Fibroblast of lung (primary cell): ENCODE data around the gene C12orf43. TPM values are rescaled to one million over a fixed set of nuclear protein-coding genes. Genes with fewer than 3 reads are reported as not detected.

Experiments
- DNase-seq, 2 donors: peaks; one replicate each; pipeline versions ENCODE4 v3.0.0 to v3.0.0-alpha.2; 2010; ENCODE audit warnings: low read depth in 2 of 2
- H2AFZ ChIP-seq: 2 replicates; pipeline ENCODE4 v1.5.1; 2012; ENCODE audit warnings: low read length, control low read depth, inconsistent platforms
- H3K27ac ChIP-seq: 2 replicates; pipeline ENCODE4 v1.5.1; 2011; ENCODE audit warnings: low read length, control low read depth; ENCODE audit not compliant: insufficient read depth
- H3K27me3 ChIP-seq: 2 replicates; pipeline ENCODE4 v1.5.1; 2011; ENCODE audit warnings: mild to moderate bottlenecking, low read length; ENCODE audit not compliant: control insufficient read depth, insufficient read depth
- H3K36me3 ChIP-seq: 2 replicates; pipeline ENCODE4 v1.5.1; 2011; ENCODE audit warnings: low read length; ENCODE audit not compliant: control insufficient read depth, insufficient read depth
- H3K4me1 ChIP-seq: 2 replicates; pipeline ENCODE4 v1.5.1; 2011; ENCODE audit warnings: low read length; ENCODE audit not compliant: control insufficient read depth, insufficient read depth; ENCODE audit errors: extremely low read depth
- H3K4me2 ChIP-seq: 2 replicates; pipeline ENCODE4 v1.5.1; 2011; ENCODE audit warnings: low read length, control low read depth; ENCODE audit not compliant: insufficient read depth; ENCODE audit errors: extremely low read depth
- H3K4me3 ChIP-seq, 4 experiments: fragments of 200-600 bp in 1 of 4; sonication (generic) in 1 of 4; replicated peaks in 1 of 4; 2 replicates each; pipeline ENCODE4 v1.5.1; 2011 to 2016; ENCODE audit warnings: low read length in 4 of 4, low read depth in 3 of 4, mild to moderate bottlenecking in 3 of 4, control low read depth in 2 of 4, inconsistent platforms in 1 of 4, mixed read lengths in 1 of 4; ENCODE audit not compliant: insufficient read depth in 1 of 4; ENCODE audit errors: control extremely low read depth in 1 of 4
- H3K79me2 ChIP-seq: 2 replicates; pipeline ENCODE4 v1.5.1; 2012; ENCODE audit warnings: mild to moderate bottlenecking, low read length, inconsistent platforms; ENCODE audit not compliant: control insufficient read depth, insufficient read depth
- H3K9ac ChIP-seq: 2 replicates; pipeline ENCODE4 v1.5.1; 2011; ENCODE audit warnings: mild to moderate bottlenecking, low read length, control low read depth; ENCODE audit not compliant: insufficient read depth
- H3K9me3 ChIP-seq: 2 replicates; pipeline ENCODE4 v1.5.1; 2012; ENCODE audit warnings: low read depth, low read length; ENCODE audit not compliant: control insufficient read depth, insufficient read depth
- H4K20me1 ChIP-seq: 2 replicates; pipeline ENCODE4 v1.5.1; 2011; ENCODE audit warnings: low read length; ENCODE audit not compliant: control insufficient read depth, insufficient read depth; ENCODE audit errors: extremely low read depth
- EZH2 ChIP-seq: IDR thresholded peaks from 2 replicates; pipeline ENCODE4 v1.5.1; 2012; ENCODE audit warnings: low read length, control low read depth, mild to moderate bottlenecking; ENCODE audit errors: missing control alignments
- polyA plus RNA-seq, 2 donors: library from polyadenylated mRNA; depleted of rRNA in 1 of 2; stranded (reverse) in 1 of 2; unstranded in 1 of 2; fragments of >200 nt; gene quantifications; 2 replicates each; pipeline ENCODE4 v1.2.1, GENCODE V29; 2011 to 2012; ENCODE audit warnings: missing spikeins in 1 of 2
- total RNA-seq: library from RNA; depleted of rRNA; stranded (reverse); fragments of >200 nt; gene quantifications from 2 replicates; pipeline ENCODE4 v1.2.1, GENCODE V29; 2014
- TF ChIP-seq, protein P1 (sequence below), 2 donors: IDR thresholded peaks in 1 of 2; conservative IDR thresholded peaks in 1 of 2; 1 replicate in 1 of 2; 2 replicates in 1 of 2; pipeline ENCODE4 v1.5.1; 2011 to 2012; ENCODE audit warnings: low read length in 2 of 2, control low read depth in 1 of 2, inconsistent platforms in 1 of 2, low read depth in 1 of 2, mild to moderate bottlenecking in 1 of 2

Gene C12orf43
- total and polyA plus RNA-seq, 2 donors (not counting 1 experiment from before 2014, with no cell fraction given), result 11.4 to 14.7 TPM

DNA sequence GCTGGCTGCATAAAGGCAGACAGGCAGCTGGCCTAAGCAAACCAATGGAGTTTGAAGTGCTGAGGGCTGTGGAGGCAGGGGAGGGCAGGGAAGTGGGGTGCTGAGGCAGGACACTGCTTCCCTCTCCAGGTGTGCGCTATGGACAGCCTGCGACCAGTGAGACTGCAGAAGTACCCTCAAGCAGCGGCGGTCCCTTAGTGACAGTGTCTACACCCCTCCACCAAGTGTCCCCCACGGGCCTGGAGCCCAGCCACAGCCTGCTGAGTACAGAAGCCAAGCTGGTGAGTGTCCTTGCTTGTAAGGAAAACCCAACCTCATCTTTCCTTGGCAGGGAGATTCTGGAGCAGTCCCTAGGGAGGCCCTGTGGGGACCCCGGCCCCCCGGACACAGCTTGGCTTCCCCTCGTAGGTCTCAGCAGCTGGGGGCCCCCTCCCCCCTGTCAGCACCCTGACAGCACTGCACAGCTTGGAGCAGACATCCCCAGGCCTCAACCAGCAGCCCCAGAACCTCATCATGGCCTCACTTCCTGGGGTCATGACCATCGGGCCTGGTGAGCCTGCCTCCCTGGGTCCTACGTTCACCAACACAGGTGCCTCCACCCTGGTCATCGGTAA lies 20.0 kb downstream of the C12orf43 start:
- H3K27me3 ChIP-seq, result peaks cover 8% of the 10 kb centered on the region
- no peak overlapping the region for H3K4me3 ChIP-seq
- H3K9me3 ChIP-seq, result no peaks in the 10 kb centered on the region
- H3K9ac ChIP-seq, result no peak overlapping the region
- H3K79me2 ChIP-seq, result no peaks in the 10 kb centered on the region
- no peak for TF ChIP-seq EZH2
- TF ChIP-seq, protein P1, sequence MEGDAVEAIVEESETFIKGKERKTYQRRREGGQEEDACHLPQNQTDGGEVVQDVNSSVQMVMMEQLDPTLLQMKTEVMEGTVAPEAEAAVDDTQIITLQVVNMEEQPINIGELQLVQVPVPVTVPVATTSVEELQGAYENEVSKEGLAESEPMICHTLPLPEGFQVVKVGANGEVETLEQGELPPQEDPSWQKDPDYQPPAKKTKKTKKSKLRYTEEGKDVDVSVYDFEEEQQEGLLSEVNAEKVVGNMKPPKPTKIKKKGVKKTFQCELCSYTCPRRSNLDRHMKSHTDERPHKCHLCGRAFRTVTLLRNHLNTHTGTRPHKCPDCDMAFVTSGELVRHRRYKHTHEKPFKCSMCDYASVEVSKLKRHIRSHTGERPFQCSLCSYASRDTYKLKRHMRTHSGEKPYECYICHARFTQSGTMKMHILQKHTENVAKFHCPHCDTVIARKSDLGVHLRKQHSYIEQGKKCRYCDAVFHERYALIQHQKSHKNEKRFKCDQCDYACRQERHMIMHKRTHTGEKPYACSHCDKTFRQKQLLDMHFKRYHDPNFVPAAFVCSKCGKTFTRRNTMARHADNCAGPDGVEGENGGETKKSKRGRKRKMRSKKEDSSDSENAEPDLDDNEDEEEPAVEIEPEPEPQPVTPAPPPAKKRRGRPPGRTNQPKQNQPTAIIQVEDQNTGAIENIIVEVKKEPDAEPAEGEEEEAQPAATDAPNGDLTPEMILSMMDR (conservative IDR thresholded peaks at IDR 0.05 in 1 of 2, IDR thresholded peaks at IDR 0.05 in 1 of 2; ENCODE audit: low read depth in 1 of 2, low read length in 2 of 2), result no peak
- no peak for DNase-seq
- H3K4me1 ChIP-seq, result no peaks in the 10 kb centered on the region
- no peaks in the 10 kb centered on the region for H4K20me1 ChIP-seq
- H3K4me2 ChIP-seq, result no peak overlapping the region
- no peak overlapping the region for H2AFZ ChIP-seq
- no peaks in the 10 kb centered on the region for H3K36me3 ChIP-seq
- H3K27ac ChIP-seq, result no peak overlapping the region

DNA sequence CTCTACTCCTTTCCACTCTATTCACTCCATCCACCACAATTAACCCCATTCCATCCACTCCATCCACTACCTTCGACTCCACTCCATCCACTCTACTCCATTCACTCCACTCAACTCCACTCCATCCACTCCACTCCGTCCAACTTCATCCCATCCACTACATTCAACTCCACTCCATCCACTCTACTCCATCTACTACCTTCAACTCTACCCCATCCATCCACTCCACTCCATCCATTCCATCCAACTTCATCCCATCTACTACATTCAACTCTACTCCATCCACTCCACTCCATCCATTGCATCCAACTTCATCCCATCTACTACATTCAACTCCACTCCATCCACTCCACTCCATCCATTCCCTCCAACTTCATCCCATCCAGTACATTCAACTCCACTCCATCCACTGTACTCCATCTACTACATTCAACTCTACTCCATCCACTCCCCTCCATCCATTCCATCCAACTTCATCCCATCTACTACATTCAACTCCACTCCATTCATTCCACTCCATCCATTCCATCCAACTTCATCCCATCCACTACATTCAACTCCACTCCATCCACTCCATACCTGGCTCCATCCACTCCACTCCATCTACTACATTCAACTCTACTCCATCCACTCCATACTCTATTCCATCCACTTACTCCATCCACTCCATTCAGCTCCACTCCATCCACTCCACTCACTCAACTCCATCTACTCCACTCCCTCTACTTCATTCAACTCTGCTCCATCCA lies 21.5 kb downstream of the C12orf43 start:
- H4K20me1 ChIP-seq, result no peaks in the 10 kb centered on the region
- H2AFZ ChIP-seq, result no peak overlapping the region
- no peak for DNase-seq
- H3K4me1 ChIP-seq, result no peaks in the 10 kb centered on the region
- no peaks in the 10 kb centered on the region for H3K36me3 ChIP-seq
- H3K4me2 ChIP-seq, result no peak overlapping the region
- no peaks in the 10 kb centered on the region for H3K79me2 ChIP-seq
- H3K27ac ChIP-seq, result no peak overlapping the region
- no peaks in the 10 kb centered on the region for H3K9me3 ChIP-seq
- no peak for TF ChIP-seq EZH2
- TF ChIP-seq, protein P1 (conservative IDR thresholded peaks at IDR 0.05 in 1 of 2, IDR thresholded peaks at IDR 0.05 in 1 of 2; ENCODE audit: low read depth in 1 of 2, low read length in 2 of 2), result no peak
- no peak overlapping the region for H3K4me3 ChIP-seq
- peaks cover 8% of the 10 kb centered on the region for H3K27me3 ChIP-seq
- no peak overlapping the region for H3K9ac ChIP-seq

DNA sequence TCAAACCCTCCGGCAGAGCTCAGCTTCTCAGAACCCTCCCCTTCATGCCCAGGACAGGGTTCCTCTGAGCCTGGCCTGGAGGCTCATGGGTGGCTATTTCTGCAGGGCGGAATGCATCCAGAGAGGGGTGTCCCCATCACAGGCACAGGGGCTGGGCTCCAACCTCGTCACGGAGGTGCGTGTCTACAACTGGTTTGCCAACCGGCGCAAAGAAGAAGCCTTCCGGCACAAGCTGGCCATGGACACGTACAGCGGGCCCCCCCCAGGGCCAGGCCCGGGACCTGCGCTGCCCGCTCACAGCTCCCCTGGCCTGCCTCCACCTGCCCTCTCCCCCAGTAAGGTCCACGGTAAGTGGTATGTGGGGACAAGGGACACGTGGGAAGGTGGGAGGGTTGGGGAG lies 22.2 kb downstream of the C12orf43 start:
- no peak overlapping the region for H2AFZ ChIP-seq
- H3K79me2 ChIP-seq, result no peaks in the 10 kb centered on the region
- H3K9me3 ChIP-seq, result no peaks in the 10 kb centered on the region
- no peaks in the 10 kb centered on the region for H3K36me3 ChIP-seq
- no peak overlapping the region for H3K27ac ChIP-seq
- no peak overlapping the region for H3K4me3 ChIP-seq
- no peaks in the 10 kb centered on the region for H3K4me1 ChIP-seq
- peaks cover 8% of the 10 kb centered on the region for H3K27me3 ChIP-seq
- no peaks in the 10 kb centered on the region for H4K20me1 ChIP-seq
- no peak overlapping the region for H3K4me2 ChIP-seq
- TF ChIP-seq EZH2, result no peak
- TF ChIP-seq, protein P1 (conservative IDR thresholded peaks at IDR 0.05 in 1 of 2, IDR thresholded peaks at IDR 0.05 in 1 of 2; ENCODE audit: low read depth in 1 of 2, low read length in 2 of 2), result no peak
- no peak overlapping the region for H3K9ac ChIP-seq
- no peak for DNase-seq
